GM18858 (cell line): Measurements from ENCODE around the gene KIF24.
"Not testable (repeated sequence)": the region's sequence is repeated elsewhere in the genome, so short reads cannot be mapped to it uniquely, and the experiment has no call there.

Experiments used
- ATAC-seq: cut with Tn5 transposase; IDR thresholded peaks from one replicate; pipeline ENCODE4 v1.9.1; 2021; ENCODE audit not compliant: unreplicated experiment

KIF24 gene

GRCh38 chr9:34366365-34366764 is 37.3 kb upstream of the KIF24 start:
- ATAC-seq, result no peak

GRCh38 chr9:34365282-34365681 is 36.2 kb upstream of the KIF24 start:
- no peak for ATAC-seq

GRCh38 chr9:34363619-34364351 is 34.7 kb upstream of the KIF24 start:
- no peak for ATAC-seq

- ATAC-seq, result no peak
These were observed 33.6 kb upstream of the KIF24 start for GRCh38 chr9:34362614-34363214.

- not testable (repeated sequence) for ATAC-seq
These were observed 23.9 kb upstream of the KIF24 start for GRCh38 chr9:34352957-34353356.

GRCh38 chr9:34352122-34352652 is 23.1 kb upstream of the KIF24 start:
- not testable (repeated sequence) for ATAC-seq

- ATAC-seq, result no peak
These were observed 20.3 kb upstream of the KIF24 start for GRCh38 chr9:34349324-34349723.

- no peak for ATAC-seq
These were observed 18.7 kb upstream of the KIF24 start for GRCh38 chr9:34347800-34348158.

- no peak for ATAC-seq
These were observed 18.1 kb upstream of the KIF24 start for GRCh38 chr9:34346873-34347799.

GRCh38 chr9:34343605-34344004 is 14.5 kb upstream of the KIF24 start:
- ATAC-seq, result no peak

GRCh38 chr9:34343090-34343489 is 14.0 kb upstream of the KIF24 start:
- no peak for ATAC-seq

- ATAC-seq, result no peak
These were observed 12.7 kb upstream of the KIF24 start for GRCh38 chr9:34341659-34342295.

- ATAC-seq, result no peak
These were observed 9.8 kb upstream of the KIF24 start for GRCh38 chr9:34338665-34339385.

- ATAC-seq, result not testable (repeated sequence)
These were observed 9.0 kb upstream of the KIF24 start for GRCh38 chr9:34338079-34338478.

GRCh38 chr9:34337403-34337802 is 8.3 kb upstream of the KIF24 start:
- no peak for ATAC-seq

GRCh38 chr9:34335376-34335775 is 6.3 kb upstream of the KIF24 start:
- no peak for ATAC-seq

- no peak for ATAC-seq
These were observed 5.8 kb upstream of the KIF24 start for GRCh38 chr9:34334916-34335315.

GRCh38 chr9:34334337-34334824 is 5.3 kb upstream of the KIF24 start:
- no peak for ATAC-seq

GRCh38 chr9:34333836-34334235 is 4.8 kb upstream of the KIF24 start:
- no peak for ATAC-seq
